ENCODE measurements around the gene BPIFB2. TPM values are rescaled to one million over a fixed set of nuclear protein-coding genes. Genes with fewer than 3 reads are reported as not detected.
"Not testable (repeated sequence)": the region's sequence is repeated elsewhere in the genome, so short reads cannot be mapped to it uniquely, and the experiment has no call there.

BPIFB2 gene
- polyA plus RNA-seq, 1 donor (not counting 4 experiments of a cell fraction or from before 2014, with no cell fraction given) = not detected

GRCh38 chr20:33043731-33044181 lies 36.3 kb downstream of the BPIFB2 start:
- no peak for FAIRE-seq
- H3K4me1 ChIP-seq (ENCODE audit: control insufficient read depth, extremely low read depth, insufficient read depth, low read length) = no peaks in the 10 kb centered on the region
- no peaks in the 10 kb centered on the region for H3K9me3 ChIP-seq (ENCODE audit: control insufficient read depth, low read depth, low read length)
- no peaks in the 10 kb centered on the region for H3K9me1 ChIP-seq (ENCODE audit: control insufficient read depth, extremely low read depth, insufficient read depth, low read length)
- H4K20me1 ChIP-seq (ENCODE audit: control insufficient read depth, extremely low read depth, insufficient read depth, low read length) = no peaks in the 10 kb centered on the region
- no peak overlapping the region for H3K27ac ChIP-seq (ENCODE audit: control insufficient read depth, insufficient read depth, low read length)
- no peak overlapping the region for H3K9ac ChIP-seq (ENCODE audit: control insufficient read depth, extremely low read depth, insufficient read depth, low read length)
- no peaks in the 10 kb centered on the region for H3K79me2 ChIP-seq (ENCODE audit: control insufficient read depth, insufficient read depth, low read length)
- TF ChIP-seq, protein P1, sequence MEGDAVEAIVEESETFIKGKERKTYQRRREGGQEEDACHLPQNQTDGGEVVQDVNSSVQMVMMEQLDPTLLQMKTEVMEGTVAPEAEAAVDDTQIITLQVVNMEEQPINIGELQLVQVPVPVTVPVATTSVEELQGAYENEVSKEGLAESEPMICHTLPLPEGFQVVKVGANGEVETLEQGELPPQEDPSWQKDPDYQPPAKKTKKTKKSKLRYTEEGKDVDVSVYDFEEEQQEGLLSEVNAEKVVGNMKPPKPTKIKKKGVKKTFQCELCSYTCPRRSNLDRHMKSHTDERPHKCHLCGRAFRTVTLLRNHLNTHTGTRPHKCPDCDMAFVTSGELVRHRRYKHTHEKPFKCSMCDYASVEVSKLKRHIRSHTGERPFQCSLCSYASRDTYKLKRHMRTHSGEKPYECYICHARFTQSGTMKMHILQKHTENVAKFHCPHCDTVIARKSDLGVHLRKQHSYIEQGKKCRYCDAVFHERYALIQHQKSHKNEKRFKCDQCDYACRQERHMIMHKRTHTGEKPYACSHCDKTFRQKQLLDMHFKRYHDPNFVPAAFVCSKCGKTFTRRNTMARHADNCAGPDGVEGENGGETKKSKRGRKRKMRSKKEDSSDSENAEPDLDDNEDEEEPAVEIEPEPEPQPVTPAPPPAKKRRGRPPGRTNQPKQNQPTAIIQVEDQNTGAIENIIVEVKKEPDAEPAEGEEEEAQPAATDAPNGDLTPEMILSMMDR (optimal IDR thresholded peaks at IDR 0.05 in 1 of 3, IDR thresholded peaks at IDR 0.05 in 1 of 3, conservative IDR thresholded peaks at IDR 0.05 in 1 of 3; ENCODE audit: extremely low read depth in 1 of 3, insufficient read depth in 2 of 3, low read length in 3 of 3) = no peak
- no peak for TF ChIP-seq EZH2 (IDR thresholded peaks at IDR 0.05; ENCODE audit: low read length)
- H3K4me3 ChIP-seq (ENCODE audit: control insufficient read depth in 2 of 3, extremely low read depth in 1 of 3, insufficient read depth in 2 of 3, low read depth in 1 of 3, low read length in 3 of 3) = no peak overlapping the region
- no peak for DNase-seq (ENCODE audit: low read depth, low spot score)
- dilution Hi-C loops (cut with MboI; ENCODE audit: extremely low pct_ligation_motif_present, low sequenced_read_pairs) = no loop called here
- no peaks in the 10 kb centered on the region for H3K36me3 ChIP-seq (ENCODE audit: control insufficient read depth in 2 of 2, extremely low read depth in 1 of 2, insufficient read depth in 2 of 2, low read length in 2 of 2)
- H2AFZ ChIP-seq (ENCODE audit: control insufficient read depth, low read length) = no peak overlapping the region
- H3K4me2 ChIP-seq (ENCODE audit: control insufficient read depth, extremely low read depth, insufficient read depth, low read depth, low read length) = no peak overlapping the region
- peaks cover 3% of the 10 kb centered on the region for H3K27me3 ChIP-seq (ENCODE audit: control insufficient read depth, extremely low read depth, insufficient read depth, low read length)

DNA sequence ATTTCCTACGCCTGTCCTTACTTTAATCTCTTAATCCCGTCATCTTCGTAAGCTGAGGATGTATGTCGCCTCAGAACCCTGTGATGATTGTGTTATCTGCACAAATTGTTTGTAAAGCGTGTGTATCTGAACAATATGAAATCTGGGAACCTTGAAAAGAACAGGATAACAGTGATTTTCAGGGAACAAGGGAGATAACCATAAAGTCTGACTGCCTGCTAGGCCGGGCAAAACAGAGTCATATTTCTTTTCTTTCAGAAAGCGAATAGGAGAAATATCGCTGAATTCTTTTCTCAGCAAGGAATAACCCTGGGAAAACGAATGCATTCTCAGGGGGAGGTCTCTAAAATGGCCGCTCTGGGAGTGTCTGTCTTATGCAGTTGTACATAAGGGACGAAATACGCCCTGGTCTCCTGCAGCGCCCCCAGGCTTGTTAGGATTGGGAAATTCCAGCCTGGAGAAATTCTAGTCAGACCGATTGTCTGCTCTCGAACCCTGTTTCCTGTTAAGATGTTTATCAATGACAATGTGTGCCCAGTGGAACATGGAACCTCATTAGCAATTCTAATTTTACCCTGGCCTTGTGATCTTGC lies 37.7 kb downstream of the BPIFB2 start:
- H3K4me1 ChIP-seq (ENCODE audit: control insufficient read depth, extremely low read depth, insufficient read depth, low read length); FAIRE-seq; H3K79me2 ChIP-seq (ENCODE audit: control insufficient read depth, insufficient read depth, low read length); H3K4me3 ChIP-seq (ENCODE audit: control insufficient read depth in 2 of 3, extremely low read depth in 1 of 3, insufficient read depth in 2 of 3, low read depth in 1 of 3, low read length in 3 of 3); DNase-seq (ENCODE audit: low read depth, low spot score); H3K9me1 ChIP-seq (ENCODE audit: control insufficient read depth, extremely low read depth, insufficient read depth, low read length); H4K20me1 ChIP-seq (ENCODE audit: control insufficient read depth, extremely low read depth, insufficient read depth, low read length); H2AFZ ChIP-seq (ENCODE audit: control insufficient read depth, low read length); H3K4me2 ChIP-seq (ENCODE audit: control insufficient read depth, extremely low read depth, insufficient read depth, low read depth, low read length); H3K9ac ChIP-seq (ENCODE audit: control insufficient read depth, extremely low read depth, insufficient read depth, low read length); H3K27ac ChIP-seq (ENCODE audit: control insufficient read depth, insufficient read depth, low read length); dilution Hi-C loops (cut with MboI; ENCODE audit: extremely low pct_ligation_motif_present, low sequenced_read_pairs); H3K9me3 ChIP-seq (ENCODE audit: control insufficient read depth, low read depth, low read length); H3K27me3 ChIP-seq (ENCODE audit: control insufficient read depth, extremely low read depth, insufficient read depth, low read length); H3K36me3 ChIP-seq (ENCODE audit: control insufficient read depth in 2 of 2, extremely low read depth in 1 of 2, insufficient read depth in 2 of 2, low read length in 2 of 2): not testable (repeated sequence)

DNA sequence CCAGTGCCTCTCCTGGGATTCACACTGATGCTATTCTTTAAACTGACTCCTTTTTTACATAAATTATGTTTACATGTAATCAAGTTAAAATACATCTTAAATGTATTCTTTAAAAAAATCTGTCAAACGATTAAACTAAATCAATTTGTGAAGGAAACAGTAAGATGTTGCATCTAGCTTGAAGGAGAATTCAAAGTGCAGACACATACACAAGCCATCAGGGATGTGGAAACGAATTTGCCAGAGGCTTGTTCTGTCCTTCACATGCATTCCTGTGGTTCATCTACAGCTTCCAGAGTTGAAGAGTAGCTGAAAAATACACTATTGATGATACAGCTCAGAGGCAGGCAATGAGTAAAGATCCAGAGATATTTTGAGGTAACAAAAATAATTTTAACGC lies 38.9 kb downstream of the BPIFB2 start:
- no peak for FAIRE-seq
- no peak overlapping the region for H3K4me3 ChIP-seq (ENCODE audit: control insufficient read depth in 2 of 3, extremely low read depth in 1 of 3, insufficient read depth in 2 of 3, low read depth in 1 of 3, low read length in 3 of 3)
- H4K20me1 ChIP-seq (ENCODE audit: control insufficient read depth, extremely low read depth, insufficient read depth, low read length) = no peaks in the 10 kb centered on the region
- no peak for DNase-seq (ENCODE audit: low read depth, low spot score)
- dilution Hi-C loops (cut with MboI; ENCODE audit: extremely low pct_ligation_motif_present, low sequenced_read_pairs) = no loop called here
- no peak overlapping the region for H3K4me2 ChIP-seq (ENCODE audit: control insufficient read depth, extremely low read depth, insufficient read depth, low read depth, low read length)
- H3K9me3 ChIP-seq (ENCODE audit: control insufficient read depth, low read depth, low read length) = no peaks in the 10 kb centered on the region
- H3K36me3 ChIP-seq (ENCODE audit: control insufficient read depth in 2 of 2, extremely low read depth in 1 of 2, insufficient read depth in 2 of 2, low read length in 2 of 2) = no peaks in the 10 kb centered on the region
- no peaks in the 10 kb centered on the region for H3K79me2 ChIP-seq (ENCODE audit: control insufficient read depth, insufficient read depth, low read length)
- H3K27me3 ChIP-seq (ENCODE audit: control insufficient read depth, extremely low read depth, insufficient read depth, low read length) = no peaks in the 10 kb centered on the region
- no peak overlapping the region for H2AFZ ChIP-seq (ENCODE audit: control insufficient read depth, low read length)
- TF ChIP-seq EZH2 (IDR thresholded peaks at IDR 0.05; ENCODE audit: low read length) = no peak
- TF ChIP-seq, protein P1 (optimal IDR thresholded peaks at IDR 0.05 in 1 of 3, IDR thresholded peaks at IDR 0.05 in 1 of 3, conservative IDR thresholded peaks at IDR 0.05 in 1 of 3; ENCODE audit: extremely low read depth in 1 of 3, insufficient read depth in 2 of 3, low read length in 3 of 3) = no peak
- H3K9ac ChIP-seq (ENCODE audit: control insufficient read depth, extremely low read depth, insufficient read depth, low read length) = no peak overlapping the region
- H3K4me1 ChIP-seq (ENCODE audit: control insufficient read depth, extremely low read depth, insufficient read depth, low read length) = no peaks in the 10 kb centered on the region
- no peak overlapping the region for H3K27ac ChIP-seq (ENCODE audit: control insufficient read depth, insufficient read depth, low read length)
- H3K9me1 ChIP-seq (ENCODE audit: control insufficient read depth, extremely low read depth, insufficient read depth, low read length) = no peaks in the 10 kb centered on the region

Measured in keratinocyte (primary cell).